A673 (cell line): ENCODE results near the gene CDC42SE2. TPM values are rescaled to one million over a fixed set of nuclear protein-coding genes. Genes with fewer than 3 reads are reported as not detected.
A peak's percentile ranks its signal among the peaks of the same experiment; 100 is the strongest.

ENCODE experiments used
- BruUV-seq: library from RNA; stranded (reverse); fragments of 400-500 nt; replicated peaks from 2 replicates; lab custom pipeline; 2021; lab: Mats Ljungman, UMichigan
- CTCF ChIA-PET: fragments of 300-600 bp; sonication (Branson Sonifier 250); formaldehyde crosslinking; loops from one replicate; lab custom pipeline; 2022; ENCODE audit warnings: antibody characterized with exemption; lab: Charles Lee
- POLR2A ChIA-PET: fragments of 300-600 bp; sonication (Branson Sonifier 250); formaldehyde crosslinking; loops from one replicate; lab custom pipeline; 2022; ENCODE audit warnings: antibody characterized with exemption; ENCODE audit not compliant: low non-redundant PET; lab: Charles Lee
- DNase-seq: peaks from one replicate; pipeline ENCODE4 v3.0.0-alpha.2; 2015; ENCODE audit warnings: low spot score
- H3K27ac ChIP-seq: fragments of 200-600 bp; sonication (generic); 2 replicates; pipeline ENCODE4 v1.5.1; 2016; ENCODE audit warnings: mixed run types, low read depth, mild to moderate bottlenecking, mixed read lengths, antibody characterized with exemption, low read length; ENCODE audit not compliant: poor library complexity, severe bottlenecking
- H3K27me3 ChIP-seq: fragments of 200-600 bp; sonication (generic); replicated peaks from 2 replicates; pipeline ENCODE4 v1.6.1; 2017; ENCODE audit warnings: mixed run types, low read depth, mild to moderate bottlenecking, mixed read lengths, antibody characterized with exemption, low read length; ENCODE audit not compliant: insufficient read depth, poor library complexity
- H3K36me3 ChIP-seq: fragments of 200-600 bp; sonication (generic); 2 replicates; pipeline ENCODE4 v1.6.1; 2016; ENCODE audit warnings: mixed run types, mild to moderate bottlenecking, mixed read lengths, antibody characterized with exemption, low read length; ENCODE audit not compliant: insufficient read depth, poor library complexity, severe bottlenecking
- H3K4me1 ChIP-seq: fragments of 200-600 bp; sonication (generic); 2 replicates; pipeline ENCODE4 v1.6.1; 2017; ENCODE audit warnings: mixed run types, mild to moderate bottlenecking, mixed read lengths, antibody characterized with exemption, low read length; ENCODE audit not compliant: insufficient read depth, poor library complexity, severe bottlenecking
- H3K4me3 ChIP-seq: fragments of 200-600 bp; sonication (generic); 2 replicates; pipeline ENCODE4 v1.5.1; 2016; ENCODE audit warnings: low read depth, mixed run types, mild to moderate bottlenecking, mixed read lengths, low read length; ENCODE audit not compliant: poor library complexity, severe bottlenecking
- H3K9me3 ChIP-seq: fragments of 200-600 bp; sonication (generic); 2 replicates; pipeline ENCODE4 v1.6.1; 2016; ENCODE audit warnings: mixed run types, low read depth, mild to moderate bottlenecking, mixed read lengths, antibody characterized with exemption, low read length; ENCODE audit not compliant: poor library complexity, severe bottlenecking
- EZH2 ChIP-seq: fragments of 200-600 bp; sonication (generic); IDR thresholded peaks from 2 replicates; pipeline ENCODE4 v1.6.1; 2017; ENCODE audit warnings: borderline replicate concordance, low read depth, mild to moderate bottlenecking, mixed read lengths, antibody characterized with exemption, low read length; ENCODE audit not compliant: poor library complexity, severe bottlenecking
- intact Hi-C: fragments of 100-400 bp; cut with micrococcal nuclease; formaldehyde crosslinking; loops from one replicate; pipeline ENCODE4 v1.10.0; 2022; ENCODE audit not compliant: unreplicated experiment
- total RNA-seq: library from RNA; stranded (reverse); gene quantifications from 2 replicates; pipeline ENCODE4 v1.2.3, GENCODE V29; 2021
- TF ChIP-seq, protein P1 (sequence below): fragments of 300-800, 200-600 bp; sonication (generic); conservative IDR thresholded peaks from 2 replicates; pipeline ENCODE4 v1.5.1; 2017; ENCODE audit warnings: low read depth, mild to moderate bottlenecking, antibody characterized with exemption, low read length, moderate library complexity, mixed read lengths

Gene CDC42SE2
- total RNA-seq, 1 experiment from 2014 or later = 25.5 TPM

DNA sequence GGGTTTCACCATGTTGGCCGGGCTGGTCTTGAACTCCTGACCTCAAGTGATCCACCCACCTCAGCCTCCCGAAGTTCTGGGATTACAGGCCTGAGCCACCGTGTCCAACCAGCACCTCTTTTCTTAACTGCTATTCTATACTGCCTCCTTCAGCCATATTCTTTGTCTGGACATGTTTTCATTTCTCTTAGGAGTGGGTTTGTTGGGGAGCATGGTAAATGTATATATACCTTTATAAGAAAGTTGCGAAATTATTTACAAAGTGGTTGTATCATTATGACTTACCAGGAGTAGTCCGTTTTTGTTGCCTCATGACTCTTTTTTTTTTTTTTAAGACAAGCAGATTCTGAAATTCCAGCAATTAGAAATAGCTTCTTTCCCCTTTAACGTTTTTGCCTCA, 38.7 kb downstream of the CDC42SE2 start:
- TF ChIP-seq EZH2 = no peak
- TF ChIP-seq, protein P1, sequence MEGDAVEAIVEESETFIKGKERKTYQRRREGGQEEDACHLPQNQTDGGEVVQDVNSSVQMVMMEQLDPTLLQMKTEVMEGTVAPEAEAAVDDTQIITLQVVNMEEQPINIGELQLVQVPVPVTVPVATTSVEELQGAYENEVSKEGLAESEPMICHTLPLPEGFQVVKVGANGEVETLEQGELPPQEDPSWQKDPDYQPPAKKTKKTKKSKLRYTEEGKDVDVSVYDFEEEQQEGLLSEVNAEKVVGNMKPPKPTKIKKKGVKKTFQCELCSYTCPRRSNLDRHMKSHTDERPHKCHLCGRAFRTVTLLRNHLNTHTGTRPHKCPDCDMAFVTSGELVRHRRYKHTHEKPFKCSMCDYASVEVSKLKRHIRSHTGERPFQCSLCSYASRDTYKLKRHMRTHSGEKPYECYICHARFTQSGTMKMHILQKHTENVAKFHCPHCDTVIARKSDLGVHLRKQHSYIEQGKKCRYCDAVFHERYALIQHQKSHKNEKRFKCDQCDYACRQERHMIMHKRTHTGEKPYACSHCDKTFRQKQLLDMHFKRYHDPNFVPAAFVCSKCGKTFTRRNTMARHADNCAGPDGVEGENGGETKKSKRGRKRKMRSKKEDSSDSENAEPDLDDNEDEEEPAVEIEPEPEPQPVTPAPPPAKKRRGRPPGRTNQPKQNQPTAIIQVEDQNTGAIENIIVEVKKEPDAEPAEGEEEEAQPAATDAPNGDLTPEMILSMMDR = no peak
- no peak for DNase-seq
- ChIA-PET POLR2A (no interaction called here), CTCF (interaction anchor here (0.7 kb wide), 1 partner anchor 16 kb away, joined by 8 read pairs; no protein-coding TSS in a partner anchor)
- H3K9me3 ChIP-seq = peaks cover 6% of the 10 kb centered on the region
- intact Hi-C loops = no loop called here
- H3K36me3 ChIP-seq = no peaks in the 10 kb centered on the region
- H3K27me3 ChIP-seq = no peaks in the 10 kb centered on the region
- peak overlapping the region; percentile 38 for H3K27ac ChIP-seq
- BruUV-seq = no TSS peak
- no peak overlapping the region for H3K4me3 ChIP-seq
- H3K4me1 ChIP-seq = peaks cover 31% of the 10 kb centered on the region

DNA sequence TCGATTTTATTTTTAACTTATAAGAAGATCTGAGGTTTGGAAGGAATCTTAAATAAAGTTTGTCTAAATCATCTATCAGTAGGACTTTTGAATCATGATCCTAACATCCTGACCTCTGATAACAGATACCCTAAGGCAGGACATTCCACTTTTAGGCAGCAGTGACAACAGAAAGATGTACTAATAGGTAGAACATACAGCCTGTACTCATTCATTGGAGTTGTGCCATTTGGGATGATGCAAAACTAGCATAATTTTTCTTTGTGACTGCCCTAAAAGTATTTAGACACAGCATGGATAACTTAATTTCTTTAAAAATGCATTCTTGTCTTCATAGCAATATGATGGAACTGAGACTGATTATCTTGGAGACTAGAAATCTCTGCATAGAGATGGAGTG, 39.7 kb downstream of the CDC42SE2 start:
- Histone ChIP-seq H3K36me3 (no peaks in the 10 kb centered on the region), H3K4me1 (peaks cover 31% of the 10 kb centered on the region), H3K9me3 (peaks cover 6% of the 10 kb centered on the region), H3K4me3 (no peak overlapping the region), H3K27ac (peak overlapping the region; percentile 38), H3K27me3 (no peaks in the 10 kb centered on the region)
- ChIA-PET POLR2A (no interaction called here), CTCF (no interaction called here)
- TF ChIP-seq, protein P1 = no peak
- no peak for TF ChIP-seq EZH2
- no TSS peak for BruUV-seq
- intact Hi-C loops = no loop called here
- DNase-seq = peak; percentile 53

DNA sequence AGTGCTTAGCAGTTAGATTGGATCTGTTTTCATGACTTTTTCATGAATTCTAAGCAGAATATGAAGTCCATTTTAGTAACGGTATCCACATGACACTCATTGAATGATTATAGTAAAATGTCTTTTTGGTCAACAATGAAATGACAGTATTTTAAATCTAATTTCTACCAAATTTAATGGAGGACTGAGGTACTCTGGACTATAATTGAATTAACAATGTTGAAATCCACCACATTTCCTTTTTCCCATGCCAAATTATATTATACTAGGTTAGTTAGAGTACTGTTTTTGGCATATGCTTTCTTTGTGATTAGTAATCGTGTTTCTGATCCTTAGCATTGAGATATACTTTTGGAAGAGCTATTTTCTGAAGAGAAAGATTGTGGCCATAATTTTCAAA, 40.6 kb downstream of the CDC42SE2 start:
- TF ChIP-seq, protein P1 = no peak
- TF ChIP-seq EZH2 = no peak
- intact Hi-C loops = no loop called here
- no peaks in the 10 kb centered on the region for H3K27me3 ChIP-seq
- ChIA-PET POLR2A (no interaction called here), CTCF (no interaction called here)
- peak overlapping the region; percentile 38 for H3K27ac ChIP-seq
- no peaks in the 10 kb centered on the region for H3K36me3 ChIP-seq
- BruUV-seq = no TSS peak
- H3K4me3 ChIP-seq = no peak overlapping the region
- DNase-seq = peak; percentile 26
- peaks cover 6% of the 10 kb centered on the region for H3K9me3 ChIP-seq
- H3K4me1 ChIP-seq = peaks cover 31% of the 10 kb centered on the region
